ENCODE data around the gene ATXN1. TPM values are rescaled to one million over a fixed set of nuclear protein-coding genes. Genes with fewer than 3 reads are reported as not detected.

ATXN1 gene
- total and polyA plus RNA-seq, 2 experiments from 2014 or later = 4.8 to 9.1 TPM

DNA sequence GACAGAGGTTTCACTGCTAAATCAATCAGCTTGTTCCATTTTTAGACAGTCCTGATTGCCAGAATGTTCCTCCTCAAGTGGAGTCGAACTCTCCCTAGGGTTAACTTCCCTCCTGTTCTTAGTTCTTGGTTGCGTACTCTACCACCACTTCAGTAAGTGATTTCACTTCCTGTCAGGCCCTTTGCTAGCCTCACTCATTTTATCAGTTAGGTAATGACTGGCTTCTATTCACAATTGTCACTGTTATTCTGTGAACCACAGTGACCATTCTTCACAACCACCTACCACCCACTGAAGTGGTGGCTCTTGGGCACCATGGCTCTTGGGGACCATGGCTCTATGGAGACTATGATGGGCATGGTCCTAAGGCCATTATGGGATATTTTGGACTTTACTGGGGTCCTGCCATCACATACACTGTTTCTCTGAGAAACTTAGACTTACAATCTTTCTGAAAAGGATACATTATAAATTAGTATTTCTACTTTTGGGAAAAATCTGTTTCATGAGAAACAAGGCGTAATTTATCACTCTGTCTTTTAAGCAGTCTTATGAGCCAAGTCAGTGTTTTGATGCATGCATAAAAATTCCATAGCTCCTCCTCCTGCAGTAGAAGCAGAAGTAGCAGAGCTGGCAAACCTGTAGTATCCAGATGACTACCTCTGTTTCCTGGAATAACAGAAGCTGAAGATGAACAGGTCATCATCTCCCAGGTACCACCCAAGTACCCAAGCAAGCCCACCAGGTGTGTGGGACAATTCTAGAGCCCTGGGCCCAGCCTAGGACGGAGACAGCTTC lies 66.3 kb downstream of the ATXN1 start:
- DNase-seq (ENCODE audit: low spot score) (no peak), ATAC-seq (no peak)
- no peak for TF ChIP-seq STAT1 (IDR thresholded peaks at IDR 0.05; ENCODE audit: unreplicated experiment)
- no peak for TF ChIP-seq JUNB (IDR thresholded peaks at IDR 0.05; ENCODE audit: unreplicated experiment)
- no peak for TF ChIP-seq ZNF114 (CRISPR knock-in tag; IDR thresholded peaks at IDR 0.05)
- TF ChIP-seq EZH2phosphoT487 (IDR thresholded peaks at IDR 0.05; ENCODE audit: unreplicated experiment) = no peak
- TF ChIP-seq, protein P1, sequence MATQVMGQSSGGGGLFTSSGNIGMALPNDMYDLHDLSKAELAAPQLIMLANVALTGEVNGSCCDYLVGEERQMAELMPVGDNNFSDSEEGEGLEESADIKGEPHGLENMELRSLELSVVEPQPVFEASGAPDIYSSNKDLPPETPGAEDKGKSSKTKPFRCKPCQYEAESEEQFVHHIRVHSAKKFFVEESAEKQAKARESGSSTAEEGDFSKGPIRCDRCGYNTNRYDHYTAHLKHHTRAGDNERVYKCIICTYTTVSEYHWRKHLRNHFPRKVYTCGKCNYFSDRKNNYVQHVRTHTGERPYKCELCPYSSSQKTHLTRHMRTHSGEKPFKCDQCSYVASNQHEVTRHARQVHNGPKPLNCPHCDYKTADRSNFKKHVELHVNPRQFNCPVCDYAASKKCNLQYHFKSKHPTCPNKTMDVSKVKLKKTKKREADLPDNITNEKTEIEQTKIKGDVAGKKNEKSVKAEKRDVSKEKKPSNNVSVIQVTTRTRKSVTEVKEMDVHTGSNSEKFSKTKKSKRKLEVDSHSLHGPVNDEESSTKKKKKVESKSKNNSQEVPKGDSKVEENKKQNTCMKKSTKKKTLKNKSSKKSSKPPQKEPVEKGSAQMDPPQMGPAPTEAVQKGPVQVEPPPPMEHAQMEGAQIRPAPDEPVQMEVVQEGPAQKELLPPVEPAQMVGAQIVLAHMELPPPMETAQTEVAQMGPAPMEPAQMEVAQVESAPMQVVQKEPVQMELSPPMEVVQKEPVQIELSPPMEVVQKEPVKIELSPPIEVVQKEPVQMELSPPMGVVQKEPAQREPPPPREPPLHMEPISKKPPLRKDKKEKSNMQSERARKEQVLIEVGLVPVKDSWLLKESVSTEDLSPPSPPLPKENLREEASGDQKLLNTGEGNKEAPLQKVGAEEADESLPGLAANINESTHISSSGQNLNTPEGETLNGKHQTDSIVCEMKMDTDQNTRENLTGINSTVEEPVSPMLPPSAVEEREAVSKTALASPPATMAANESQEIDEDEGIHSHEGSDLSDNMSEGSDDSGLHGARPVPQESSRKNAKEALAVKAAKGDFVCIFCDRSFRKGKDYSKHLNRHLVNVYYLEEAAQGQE (IDR thresholded peaks at IDR 0.05; ENCODE audit: unreplicated experiment) = no peak
- TF ChIP-seq, protein P2, sequence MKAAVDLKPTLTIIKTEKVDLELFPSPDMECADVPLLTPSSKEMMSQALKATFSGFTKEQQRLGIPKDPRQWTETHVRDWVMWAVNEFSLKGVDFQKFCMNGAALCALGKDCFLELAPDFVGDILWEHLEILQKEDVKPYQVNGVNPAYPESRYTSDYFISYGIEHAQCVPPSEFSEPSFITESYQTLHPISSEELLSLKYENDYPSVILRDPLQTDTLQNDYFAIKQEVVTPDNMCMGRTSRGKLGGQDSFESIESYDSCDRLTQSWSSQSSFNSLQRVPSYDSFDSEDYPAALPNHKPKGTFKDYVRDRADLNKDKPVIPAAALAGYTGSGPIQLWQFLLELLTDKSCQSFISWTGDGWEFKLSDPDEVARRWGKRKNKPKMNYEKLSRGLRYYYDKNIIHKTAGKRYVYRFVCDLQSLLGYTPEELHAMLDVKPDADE (IDR thresholded peaks at IDR 0.05) = no peak
- no peak for TF ChIP-seq POLR2AphosphoS5 (IDR thresholded peaks at IDR 0.05; ENCODE audit: low read depth)
- TF ChIP-seq CREB1 (CRISPR knock-in tag; IDR thresholded peaks at IDR 0.05; ENCODE audit: low read depth) = no peak
- no peak for TF ChIP-seq NANOG (IDR thresholded peaks at IDR 0.05; ENCODE audit: borderline replicate concordance)
- TF ChIP-seq, protein P3, sequence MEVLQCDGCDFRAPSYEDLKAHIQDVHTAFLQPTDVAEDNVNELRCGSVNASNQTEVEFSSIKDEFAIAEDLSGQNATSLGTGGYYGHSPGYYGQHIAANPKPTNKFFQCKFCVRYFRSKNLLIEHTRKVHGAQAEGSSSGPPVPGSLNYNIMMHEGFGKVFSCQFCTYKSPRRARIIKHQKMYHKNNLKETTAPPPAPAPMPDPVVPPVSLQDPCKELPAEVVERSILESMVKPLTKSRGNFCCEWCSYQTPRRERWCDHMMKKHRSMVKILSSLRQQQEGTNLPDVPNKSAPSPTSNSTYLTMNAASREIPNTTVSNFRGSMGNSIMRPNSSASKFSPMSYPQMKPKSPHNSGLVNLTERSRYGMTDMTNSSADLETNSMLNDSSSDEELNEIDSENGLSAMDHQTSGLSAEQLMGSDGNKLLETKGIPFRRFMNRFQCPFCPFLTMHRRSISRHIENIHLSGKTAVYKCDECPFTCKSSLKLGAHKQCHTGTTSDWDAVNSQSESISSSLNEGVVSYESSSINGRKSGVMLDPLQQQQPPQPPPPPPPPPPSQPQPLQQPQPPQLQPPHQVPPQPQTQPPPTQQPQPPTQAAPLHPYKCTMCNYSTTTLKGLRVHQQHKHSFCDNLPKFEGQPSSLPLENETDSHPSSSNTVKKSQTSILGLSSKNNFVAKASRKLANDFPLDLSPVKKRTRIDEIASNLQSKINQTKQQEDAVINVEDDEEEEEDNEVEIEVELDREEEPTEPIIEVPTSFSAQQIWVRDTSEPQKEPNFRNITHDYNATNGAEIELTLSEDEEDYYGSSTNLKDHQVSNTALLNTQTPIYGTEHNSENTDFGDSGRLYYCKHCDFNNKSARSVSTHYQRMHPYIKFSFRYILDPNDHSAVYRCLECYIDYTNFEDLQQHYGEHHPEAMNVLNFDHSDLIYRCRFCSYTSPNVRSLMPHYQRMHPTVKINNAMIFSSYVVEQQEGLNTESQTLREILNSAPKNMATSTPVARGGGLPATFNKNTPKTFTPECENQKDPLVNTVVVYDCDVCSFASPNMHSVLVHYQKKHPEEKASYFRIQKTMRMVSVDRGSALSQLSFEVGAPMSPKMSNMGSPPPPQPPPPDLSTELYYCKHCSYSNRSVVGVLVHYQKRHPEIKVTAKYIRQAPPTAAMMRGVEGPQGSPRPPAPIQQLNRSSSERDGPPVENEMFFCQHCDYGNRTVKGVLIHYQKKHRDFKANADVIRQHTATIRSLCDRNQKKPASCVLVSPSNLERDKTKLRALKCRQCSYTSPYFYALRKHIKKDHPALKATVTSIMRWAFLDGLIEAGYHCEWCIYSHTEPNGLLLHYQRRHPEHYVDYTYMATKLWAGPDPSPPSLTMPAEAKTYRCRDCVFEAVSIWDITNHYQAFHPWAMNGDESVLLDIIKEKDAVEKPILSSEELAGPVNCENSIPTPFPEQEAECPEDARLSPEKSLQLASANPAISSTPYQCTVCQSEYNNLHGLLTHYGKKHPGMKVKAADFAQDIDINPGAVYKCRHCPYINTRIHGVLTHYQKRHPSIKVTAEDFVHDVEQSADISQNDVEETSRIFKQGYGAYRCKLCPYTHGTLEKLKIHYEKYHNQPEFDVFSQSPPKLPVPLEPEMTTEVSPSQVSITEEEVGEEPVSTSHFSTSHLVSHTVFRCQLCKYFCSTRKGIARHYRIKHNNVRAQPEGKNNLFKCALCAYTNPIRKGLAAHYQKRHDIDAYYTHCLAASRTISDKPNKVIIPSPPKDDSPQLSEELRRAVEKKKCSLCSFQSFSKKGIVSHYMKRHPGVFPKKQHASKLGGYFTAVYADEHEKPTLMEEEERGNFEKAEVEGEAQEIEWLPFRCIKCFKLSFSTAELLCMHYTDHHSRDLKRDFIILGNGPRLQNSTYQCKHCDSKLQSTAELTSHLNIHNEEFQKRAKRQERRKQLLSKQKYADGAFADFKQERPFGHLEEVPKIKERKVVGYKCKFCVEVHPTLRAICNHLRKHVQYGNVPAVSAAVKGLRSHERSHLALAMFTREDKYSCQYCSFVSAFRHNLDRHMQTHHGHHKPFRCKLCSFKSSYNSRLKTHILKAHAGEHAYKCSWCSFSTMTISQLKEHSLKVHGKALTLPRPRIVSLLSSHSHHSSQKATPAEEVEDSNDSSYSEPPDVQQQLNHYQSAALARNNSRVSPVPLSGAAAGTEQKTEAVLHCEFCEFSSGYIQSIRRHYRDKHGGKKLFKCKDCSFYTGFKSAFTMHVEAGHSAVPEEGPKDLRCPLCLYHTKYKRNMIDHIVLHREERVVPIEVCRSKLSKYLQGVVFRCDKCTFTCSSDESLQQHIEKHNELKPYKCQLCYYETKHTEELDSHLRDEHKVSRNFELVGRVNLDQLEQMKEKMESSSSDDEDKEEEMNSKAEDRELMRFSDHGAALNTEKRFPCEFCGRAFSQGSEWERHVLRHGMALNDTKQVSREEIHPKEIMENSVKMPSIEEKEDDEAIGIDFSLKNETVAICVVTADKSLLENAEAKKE (CRISPR knock-in tag; IDR thresholded peaks at IDR 0.05) = no peak
- TF ChIP-seq EZH2 (IDR thresholded peaks at IDR 0.05; ENCODE audit: low read depth, unreplicated experiment) = no peak
- TF ChIP-seq, protein P4, sequence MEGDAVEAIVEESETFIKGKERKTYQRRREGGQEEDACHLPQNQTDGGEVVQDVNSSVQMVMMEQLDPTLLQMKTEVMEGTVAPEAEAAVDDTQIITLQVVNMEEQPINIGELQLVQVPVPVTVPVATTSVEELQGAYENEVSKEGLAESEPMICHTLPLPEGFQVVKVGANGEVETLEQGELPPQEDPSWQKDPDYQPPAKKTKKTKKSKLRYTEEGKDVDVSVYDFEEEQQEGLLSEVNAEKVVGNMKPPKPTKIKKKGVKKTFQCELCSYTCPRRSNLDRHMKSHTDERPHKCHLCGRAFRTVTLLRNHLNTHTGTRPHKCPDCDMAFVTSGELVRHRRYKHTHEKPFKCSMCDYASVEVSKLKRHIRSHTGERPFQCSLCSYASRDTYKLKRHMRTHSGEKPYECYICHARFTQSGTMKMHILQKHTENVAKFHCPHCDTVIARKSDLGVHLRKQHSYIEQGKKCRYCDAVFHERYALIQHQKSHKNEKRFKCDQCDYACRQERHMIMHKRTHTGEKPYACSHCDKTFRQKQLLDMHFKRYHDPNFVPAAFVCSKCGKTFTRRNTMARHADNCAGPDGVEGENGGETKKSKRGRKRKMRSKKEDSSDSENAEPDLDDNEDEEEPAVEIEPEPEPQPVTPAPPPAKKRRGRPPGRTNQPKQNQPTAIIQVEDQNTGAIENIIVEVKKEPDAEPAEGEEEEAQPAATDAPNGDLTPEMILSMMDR (conservative IDR thresholded peaks at IDR 0.05; ENCODE audit: low read depth in 2 of 2) = no peak
- H3K27ac Mint-ChIP-seq = no peak overlapping the region
- peaks cover 26% of the 10 kb centered on the region for H3K4me1 Mint-ChIP-seq
- H3K9me3 Mint-ChIP-seq = no peaks in the 10 kb centered on the region
- H3K36me3 ChIP-seq (ENCODE audit: insufficient read depth) = no peaks in the 10 kb centered on the region
- H3K27me3 Mint-ChIP-seq (ENCODE audit: insufficient read depth, low read depth, poor library complexity) = no peaks in the 10 kb centered on the region
- H3K36me3 Mint-ChIP-seq (ENCODE audit: low read depth) = no peaks in the 10 kb centered on the region
- H3K27me3 ChIP-seq (ENCODE audit: insufficient read depth) = no peaks in the 10 kb centered on the region
- H3K4me3 ChIP-seq = no peak overlapping the region
- H3F3A ChIP-seq (replicated peaks; ENCODE audit: low read depth) = no peaks in the 10 kb centered on the region
- H3K27ac ChIP-seq (ENCODE audit: low read depth) = no peak overlapping the region
- no peak overlapping the region for H2AFZ ChIP-seq
- peaks cover 9% of the 10 kb centered on the region for H3K9me2 ChIP-seq (ENCODE audit: insufficient read depth)
- H3K4me3 Mint-ChIP-seq = no peak overlapping the region
- no peak overlapping the region for H3K4me2 ChIP-seq
- H3K79me2 ChIP-seq (replicated peaks; ENCODE audit: insufficient read depth) = no peaks in the 10 kb centered on the region
- H3K4me1 ChIP-seq (ENCODE audit: insufficient read depth) = peaks cover 8% of the 10 kb centered on the region
- no peaks in the 10 kb centered on the region for H4K20me1 ChIP-seq (replicated peaks; ENCODE audit: insufficient read depth)

Measured in GM23338 (cell line).